Activated T-cell treated with anti-CD3 and anti-CD28 coated beads, Interleukin-2, amount 50 U/mL, for 48 hours (primary cell): Measurements from ENCODE around the gene ZNF107.
"Not testable (repeated sequence)": the region's sequence is repeated elsewhere in the genome, so short reads cannot be mapped to it uniquely, and the experiment has no call there.

Experiments used
- DNase-seq, 2 experiments: peaks; one replicate each; pipeline ENCODE4 v3.0.0-alpha.2; 2020

ZNF107 gene

DNA sequence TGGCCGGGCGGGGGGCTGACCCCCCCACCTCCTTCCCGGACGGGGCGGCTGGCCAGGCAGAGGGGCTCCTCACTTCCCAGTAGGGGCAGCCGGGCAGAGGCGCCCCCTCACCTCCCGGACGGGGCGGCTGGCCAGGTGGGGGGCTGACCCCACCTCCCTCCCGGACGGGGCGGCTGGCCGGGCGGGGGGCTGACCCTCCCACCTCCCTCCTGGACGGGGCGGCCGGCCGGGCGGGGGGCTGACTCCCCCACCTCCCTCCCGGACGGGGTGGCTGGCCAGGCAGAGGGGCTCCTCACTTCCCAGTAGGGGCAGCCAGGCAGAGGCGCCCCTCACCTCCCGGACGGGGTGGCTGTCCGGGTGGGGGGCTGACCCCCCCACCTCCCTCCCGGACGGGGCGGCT is 72.5 kb downstream of the ZNF107 start:
- DNase-seq: not testable (repeated sequence)

- not testable (repeated sequence) for DNase-seq
These were observed 73.0 kb downstream of the ZNF107 start for GRCh38 chr7:64738953-64739352.

DNA sequence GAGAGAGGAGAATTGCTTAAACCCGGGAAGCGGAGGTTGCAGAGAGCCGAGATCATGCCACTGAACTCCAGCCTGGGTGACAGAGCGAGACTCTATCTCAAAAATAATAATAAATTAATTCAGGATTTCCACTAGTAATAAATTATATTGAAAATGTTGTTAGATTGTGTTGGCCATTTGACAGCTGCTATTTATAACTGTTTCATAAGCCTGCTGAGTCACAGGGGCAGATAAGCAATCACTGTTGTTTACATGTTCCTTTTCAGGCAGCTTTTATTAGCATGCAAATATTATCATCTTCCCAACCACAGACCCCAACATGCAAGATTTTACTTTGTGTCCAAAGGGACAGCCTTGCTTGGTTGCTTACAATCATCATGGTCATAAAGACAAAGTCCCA is 78.7 kb downstream of the ZNF107 start:
- DNase-seq: no peak

GRCh38 chr7:64747802-64748201 is 81.9 kb downstream of the ZNF107 start:
- DNase-seq: no peak

DNA sequence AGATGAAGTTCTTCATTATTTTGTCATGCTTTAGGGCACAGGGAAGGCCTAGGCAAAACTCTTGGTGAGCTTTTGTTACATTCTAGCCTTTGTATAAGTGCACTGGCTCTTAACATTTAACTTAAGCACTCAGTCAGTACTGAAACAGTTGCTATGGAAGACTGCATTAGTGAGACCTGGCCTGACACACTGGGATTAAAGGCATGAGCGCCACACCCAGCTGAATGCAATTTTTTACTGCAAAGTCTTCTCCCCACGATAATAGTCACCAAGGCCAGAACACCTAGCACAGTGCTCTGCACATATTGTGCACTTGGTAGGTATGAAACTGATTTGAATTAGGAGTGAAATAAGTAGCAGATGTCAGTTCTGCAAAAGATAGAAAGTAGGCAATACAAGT is 87.1 kb downstream of the ZNF107 start:
- DNase-seq: no peak

DNA sequence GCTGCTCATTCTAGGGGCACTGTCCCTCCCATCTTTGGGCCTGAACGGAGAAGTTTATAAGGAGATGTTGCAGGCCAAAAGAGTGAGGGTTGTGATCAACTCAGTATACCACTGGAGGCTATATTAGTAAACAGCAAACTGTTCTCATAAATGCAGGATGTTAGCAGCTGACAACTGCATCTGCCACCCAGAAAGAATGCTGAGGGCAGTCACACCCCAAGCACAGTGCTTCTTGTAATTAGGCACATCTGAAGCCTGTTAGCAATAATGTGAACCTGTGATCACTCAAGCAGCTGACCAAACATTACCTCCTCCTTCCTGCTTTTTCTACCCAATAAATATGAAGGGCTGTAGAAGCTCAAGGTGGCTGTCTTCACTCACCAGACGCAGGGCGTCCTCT is 89.9 kb downstream of the ZNF107 start:
- no peak for DNase-seq

GRCh38 chr7:64758151-64758550 is 92.2 kb downstream of the ZNF107 start:
- DNase-seq: no peak
